Esophagus squamous epithelium (tissue), 5 donors: ENCODE results near the gene XIRP2. TPM values are rescaled to one million over a fixed set of nuclear protein-coding genes. Genes with fewer than 3 reads are reported as not detected.

Experiments
- DNase-seq: peaks from one replicate; lab custom pipeline; 2025; lab: John Stamatoyannopoulos, UW
- H3K27ac ChIP-seq, 4 donors: fragments of 200-600 bp; sonication (generic); one replicate each; pipeline ENCODE4 v1.5.1; 2016 to 2019; ENCODE audit warnings: mild to moderate bottlenecking in 1 of 4
- H3K27me3 ChIP-seq, 4 donors: fragments of 200-600 bp; sonication (generic); 1 replicate in 3 of 4; 2 replicates in 1 of 4; pipeline versions ENCODE4 v1.5.1 to v1.6.0; 2017 to 2021; ENCODE audit warnings: antibody characterized with exemption in 1 of 4
- H3K36me3 ChIP-seq, 3 donors: fragments of 200-600 bp; sonication (generic); one replicate each; pipeline ENCODE4 v1.5.1; 2016 to 2019
- H3K4me1 ChIP-seq, 3 donors: fragments of 200-600 bp; sonication (generic); one replicate each; pipeline ENCODE4 v1.5.1; 2017 to 2019
- H3K4me3 ChIP-seq, 4 donors: fragments of 200-600 bp; sonication (generic); 1 replicate in 3 of 4; 2 replicates in 1 of 4; pipeline ENCODE4 v1.5.1; 2016 to 2019; ENCODE audit warnings: mild to moderate bottlenecking in 2 of 4, moderate library complexity in 1 of 4
- H3K9me3 ChIP-seq, 3 donors: fragments of 200-600 bp; sonication (generic); one replicate each; pipeline ENCODE4 v1.5.1; 2016 to 2019
- CTCF ChIP-seq, 6 experiments: fragments of 450-650 bp in 4 of 6; fragments of 200-600 bp in 2 of 6; sonication (generic) in 2 of 6; IDR thresholded peaks; one replicate each; pipeline ENCODE4 v1.5.1; 2016 to 2019; ENCODE audit warnings: antibody characterized with exemption in 6 of 6, mild to moderate bottlenecking in 4 of 6, moderate library complexity in 4 of 6
- POLR2A ChIP-seq, 4 donors: fragments of 450-650 bp; IDR thresholded peaks; one replicate each; pipeline ENCODE4 v1.6.1; 2017; ENCODE audit warnings: antibody characterized with exemption in 4 of 4, mild to moderate bottlenecking in 4 of 4, moderate library complexity in 3 of 4
- WGBS, 2 donors: methylation state at CpG; one replicate each; pipeline ENCODE4 v1.1.5; 2018; 5-methylcytosine and 5-hydroxymethylcytosine counted together
- intact Hi-C: fragments of 100-400 bp; cut with DNase I; formaldehyde crosslinking; loops from one replicate; pipeline ENCODE4 v1.15.0; 2022
- total RNA-seq, 4 donors: library from RNA; depleted of rRNA; stranded (reverse); fragments of >200 nt; gene quantifications; one replicate each; pipeline ENCODE4 v1.1.0, GENCODE V29; 2016
- donor health status: DM: yes; HTN: yes; CAD: no.

XIRP2 gene
- total RNA-seq, 4 donors from 2014 or later = 0.03 TPM; not detected in 3

DNA sequence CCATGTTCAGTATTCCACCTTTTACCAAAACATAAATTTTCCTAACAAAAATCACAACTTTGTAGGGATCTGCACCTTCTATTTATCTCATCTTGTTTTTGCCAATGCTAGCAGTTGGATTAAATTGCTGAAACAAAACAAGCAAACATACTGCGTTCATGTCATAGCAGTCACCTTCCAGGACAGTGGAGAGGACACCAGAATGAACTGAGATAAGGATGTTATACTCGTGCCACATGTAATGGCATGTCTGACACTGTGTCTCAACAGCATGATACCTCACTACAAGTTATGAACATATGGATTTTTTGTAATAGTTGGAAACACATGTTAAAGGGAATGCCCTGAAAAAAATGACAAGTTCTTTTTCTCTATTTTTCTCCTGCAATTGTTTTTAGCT, 245.3 kb downstream of the XIRP2 start:
- intact Hi-C loops = no loop called here
- no peak overlapping the region for H3K4me3 ChIP-seq
- no peaks in the 10 kb centered on the region for H3K36me3 ChIP-seq
- H3K27me3 ChIP-seq = no peaks in the 10 kb centered on the region
- H3K27ac ChIP-seq = no peak overlapping the region
- H3K9me3 ChIP-seq = no peaks in the 10 kb centered on the region
- no peaks in the 10 kb centered on the region for H3K4me1 ChIP-seq
- TF ChIP-seq CTCF (IDR thresholded peaks at IDR 0.05) = no peak
- no peak for TF ChIP-seq POLR2A (IDR thresholded peaks at IDR 0.05)
- 61 to 77% methylated on average over 2 of the region's 2 CpGs for WGBS, 2 donors
- DNase-seq = no peak

GRCh38 chr2:167134381-167135072, 246.2 kb downstream of the XIRP2 start:
- H3K9me3 ChIP-seq = no peaks in the 10 kb centered on the region
- DNase-seq = no peak
- no peak overlapping the region for H3K4me3 ChIP-seq
- H3K27ac ChIP-seq = no peak overlapping the region
- H3K27me3 ChIP-seq = no peaks in the 10 kb centered on the region
- no peak for TF ChIP-seq POLR2A (IDR thresholded peaks at IDR 0.05)
- WGBS, 2 donors = 67 to 70% methylated on average over 6 of the region's 6 CpGs
- no peaks in the 10 kb centered on the region for H3K4me1 ChIP-seq
- no peaks in the 10 kb centered on the region for H3K36me3 ChIP-seq
- intact Hi-C loops = no loop called here

DNA sequence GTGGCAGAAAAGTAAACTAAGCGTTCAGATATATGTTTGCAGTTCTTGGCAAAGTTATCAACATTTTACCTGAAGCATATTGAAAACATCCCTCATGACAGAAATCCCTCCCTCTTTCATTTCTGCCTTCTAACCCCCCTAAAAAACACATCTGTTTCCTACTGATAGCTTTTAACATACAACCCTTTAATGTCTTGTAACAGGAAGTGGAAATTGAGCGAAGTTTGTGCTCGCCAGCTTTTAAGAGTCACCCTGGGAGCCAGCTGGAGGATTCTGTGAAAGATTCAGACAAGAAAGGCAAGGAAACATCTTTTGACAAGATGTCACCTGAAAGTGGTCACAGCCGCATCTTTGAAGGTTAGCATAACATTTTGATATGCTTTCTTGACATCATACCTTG, 247.4 kb downstream of the XIRP2 start:
- DNase-seq = no peak
- Histone ChIP-seq H3K27ac (no peak overlapping the region), H3K27me3 (no peaks in the 10 kb centered on the region), H3K9me3 (no peaks in the 10 kb centered on the region), H3K4me3 (no peak overlapping the region), H3K4me1 (no peaks in the 10 kb centered on the region), H3K36me3 (no peaks in the 10 kb centered on the region)
- intact Hi-C loops = no loop called here
- 33 to 39% methylated on average over 4 of the region's 4 CpGs for WGBS, 2 donors
- TF ChIP-seq CTCF (IDR thresholded peaks at IDR 0.05) = no peak
- TF ChIP-seq POLR2A (IDR thresholded peaks at IDR 0.05) = no peak

GRCh38 chr2:167136879-167137596, 248.8 kb downstream of the XIRP2 start:
- intact Hi-C loops = no loop called here
- no peaks in the 10 kb centered on the region for H3K36me3 ChIP-seq
- no peak overlapping the region for H3K27ac ChIP-seq
- H3K4me3 ChIP-seq = no peak overlapping the region
- no peak for DNase-seq
- H3K4me1 ChIP-seq = no peaks in the 10 kb centered on the region
- H3K27me3 ChIP-seq = no peaks in the 10 kb centered on the region
- 61 to 73% methylated on average over 5 of the region's 5 CpGs for WGBS, 2 donors
- TF ChIP-seq POLR2A (IDR thresholded peaks at IDR 0.05) (no peak), CTCF (IDR thresholded peaks at IDR 0.05) (no peak)
- H3K9me3 ChIP-seq = no peaks in the 10 kb centered on the region

DNA sequence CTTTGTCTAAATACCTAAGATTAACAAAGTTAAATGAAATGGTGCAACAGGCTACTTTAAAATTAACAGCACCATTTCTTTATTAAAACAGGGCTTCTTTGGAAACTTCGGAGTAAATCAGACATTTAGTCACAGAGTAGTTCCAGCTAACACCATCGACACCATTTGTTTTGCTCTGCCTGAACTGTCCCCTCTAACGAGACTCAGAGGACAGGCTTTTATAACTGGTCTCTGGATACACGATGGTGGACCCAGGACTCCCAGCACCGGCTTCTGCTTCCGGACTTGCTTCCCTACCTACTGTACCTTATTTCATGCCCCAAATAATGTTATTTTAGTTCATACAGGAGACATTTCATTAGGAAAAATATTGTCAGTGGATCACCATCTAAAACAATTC, 252.1 kb downstream of the XIRP2 start:
- intact Hi-C loops = no loop called here
- no peaks in the 10 kb centered on the region for H3K27me3 ChIP-seq
- no peak for TF ChIP-seq POLR2A (IDR thresholded peaks at IDR 0.05)
- no peak for TF ChIP-seq CTCF (IDR thresholded peaks at IDR 0.05)
- no peaks in the 10 kb centered on the region for H3K4me1 ChIP-seq
- H3K27ac ChIP-seq = no peak overlapping the region
- DNase-seq = no peak
- H3K9me3 ChIP-seq = no peaks in the 10 kb centered on the region
- H3K4me3 ChIP-seq = no peak overlapping the region
- H3K36me3 ChIP-seq = no peaks in the 10 kb centered on the region
- 83 to 90% methylated on average over 6 of the region's 6 CpGs for WGBS, 2 donors
